Endometrial microvascular endothelial cells (primary cell): ENCODE data around the gene SF3B3. TPM values are rescaled to one million over a fixed set of nuclear protein-coding genes. Genes with fewer than 3 reads are reported as not detected.

Source experiments
- in situ Hi-C: cut with HindIII; loops from 2 replicates; pipeline ENCODE4 v1.10.0; 2017; ENCODE audit warnings: low sequenced_read_pairs, low pct_unique_long_range_greater_than_20kb; ENCODE audit errors: inconsistent ontology term
- total RNA-seq: library from RNA; depleted of rRNA; stranded (reverse); fragments of >200 nt; gene quantifications from one replicate; pipeline ENCODE4 v1.2.3, GENCODE V29; 2015; ENCODE audit errors: inconsistent ontology term

The SF3B3 gene
- 159 TPM for total RNA-seq

DNA sequence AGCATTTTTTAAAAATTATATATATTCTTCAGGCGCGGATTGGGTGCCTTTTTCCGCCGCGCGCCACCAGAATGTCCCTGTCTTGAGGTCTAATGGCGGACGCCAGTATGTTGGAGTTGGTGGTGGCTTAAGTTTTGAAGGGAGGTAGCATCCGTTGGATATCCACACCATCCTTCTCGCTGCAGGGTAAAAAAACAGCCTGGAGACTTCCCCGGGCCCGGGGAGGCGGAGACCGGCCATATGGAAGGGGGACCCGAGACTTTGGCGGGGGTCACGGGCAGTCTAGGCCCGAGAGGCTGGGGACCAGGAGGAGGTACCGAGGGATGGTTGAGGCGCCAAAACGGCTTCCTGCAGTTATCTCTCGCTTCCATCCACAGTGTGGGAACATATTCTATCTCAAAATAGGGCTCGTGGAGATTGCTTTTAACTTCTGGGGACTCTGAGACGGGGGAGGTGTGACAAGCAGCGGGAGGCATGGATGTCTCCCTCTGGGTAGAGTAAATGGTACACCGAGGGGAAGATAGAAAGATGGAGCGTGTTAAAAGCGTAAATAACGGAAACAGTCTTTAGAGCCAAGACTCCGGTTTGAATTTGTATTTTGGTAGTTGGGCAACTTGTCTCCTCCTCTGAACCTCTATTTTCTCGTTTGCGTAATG is at the start of gene SF3B3:
Gene SF3B3 (plus strand): TSS at position 74 of the 656 bp plus-strand sequence. CDS start 2,841 bp downstream, outside the sequence.
- in situ Hi-C loops: no loop called here

DNA sequence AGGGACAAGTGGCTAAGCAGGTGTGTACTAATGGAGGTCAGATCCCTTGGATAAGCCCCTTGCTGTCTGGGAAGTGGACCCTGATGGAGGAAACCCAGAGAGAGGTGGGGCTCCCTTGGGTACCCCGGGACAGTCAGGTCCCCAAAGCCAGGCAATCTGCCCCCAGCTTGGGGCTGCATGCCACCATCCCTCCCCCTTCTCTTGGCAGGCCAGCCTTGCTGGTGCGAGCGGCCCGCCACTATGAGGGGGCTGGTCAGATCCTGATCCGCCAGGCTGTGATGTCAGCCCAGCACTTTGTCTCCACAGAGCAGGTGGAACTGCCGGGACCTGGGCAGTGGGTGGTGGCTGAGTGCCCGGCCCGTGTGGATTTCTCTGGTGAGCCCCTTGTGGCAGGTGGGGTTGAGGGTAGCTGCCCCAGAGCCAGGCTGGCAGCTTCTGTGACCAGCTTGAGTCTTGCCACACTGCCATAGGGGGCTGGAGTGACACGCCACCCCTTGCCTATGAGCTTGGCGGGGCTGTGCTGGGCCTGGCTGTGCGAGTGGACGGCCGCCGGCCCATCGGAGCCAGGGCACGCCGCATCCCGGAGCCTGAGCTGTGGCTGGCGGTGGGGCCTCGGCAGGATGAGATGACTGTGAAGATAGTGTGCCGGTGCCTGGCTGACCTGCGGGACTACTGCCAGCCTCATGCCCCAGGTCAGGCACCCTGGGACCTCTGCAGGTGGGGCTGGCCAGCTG is 49.1 kb upstream of the SF3B3 start:
- in situ Hi-C loops: no loop called here

DNA sequence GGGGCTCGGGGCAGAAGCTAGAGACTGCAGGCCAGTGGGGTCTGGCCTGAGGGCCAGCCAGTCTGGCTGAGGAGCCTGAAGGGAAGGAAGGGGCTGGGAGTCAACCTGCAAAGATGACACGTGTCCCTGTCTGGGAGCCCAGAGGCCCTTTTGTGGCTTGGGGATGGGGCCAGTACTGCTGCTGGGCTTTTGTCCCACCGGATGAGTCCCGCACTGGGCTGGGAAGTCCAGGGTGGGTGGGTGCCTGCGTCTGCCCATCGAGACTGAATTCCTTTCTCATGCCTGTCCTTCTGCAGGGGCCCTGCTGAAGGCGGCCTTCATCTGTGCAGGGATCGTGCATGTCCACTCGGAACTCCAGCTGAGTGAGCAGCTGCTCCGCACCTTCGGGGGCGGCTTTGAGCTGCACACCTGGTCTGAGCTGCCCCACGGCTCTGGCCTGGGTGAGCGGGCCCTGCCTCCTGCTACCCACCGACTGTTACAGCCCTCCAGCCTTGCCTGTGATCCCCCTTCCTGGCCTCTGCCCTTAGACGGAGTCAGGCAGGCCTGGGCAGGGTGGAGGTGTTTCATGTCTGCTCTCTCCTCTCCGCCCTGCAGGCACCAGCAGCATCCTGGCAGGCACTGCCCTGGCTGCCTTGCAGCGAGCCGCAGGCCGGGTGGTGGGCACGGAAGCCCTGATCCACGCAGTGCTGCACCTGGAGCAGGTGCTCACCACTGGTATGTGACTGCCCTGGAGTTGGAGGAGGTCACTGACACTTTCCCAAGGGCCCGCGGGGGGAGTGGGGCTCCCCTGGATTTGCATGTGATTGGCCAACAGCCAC is 48.4 kb upstream of the SF3B3 start:
- in situ Hi-C loops: no loop called here

DNA sequence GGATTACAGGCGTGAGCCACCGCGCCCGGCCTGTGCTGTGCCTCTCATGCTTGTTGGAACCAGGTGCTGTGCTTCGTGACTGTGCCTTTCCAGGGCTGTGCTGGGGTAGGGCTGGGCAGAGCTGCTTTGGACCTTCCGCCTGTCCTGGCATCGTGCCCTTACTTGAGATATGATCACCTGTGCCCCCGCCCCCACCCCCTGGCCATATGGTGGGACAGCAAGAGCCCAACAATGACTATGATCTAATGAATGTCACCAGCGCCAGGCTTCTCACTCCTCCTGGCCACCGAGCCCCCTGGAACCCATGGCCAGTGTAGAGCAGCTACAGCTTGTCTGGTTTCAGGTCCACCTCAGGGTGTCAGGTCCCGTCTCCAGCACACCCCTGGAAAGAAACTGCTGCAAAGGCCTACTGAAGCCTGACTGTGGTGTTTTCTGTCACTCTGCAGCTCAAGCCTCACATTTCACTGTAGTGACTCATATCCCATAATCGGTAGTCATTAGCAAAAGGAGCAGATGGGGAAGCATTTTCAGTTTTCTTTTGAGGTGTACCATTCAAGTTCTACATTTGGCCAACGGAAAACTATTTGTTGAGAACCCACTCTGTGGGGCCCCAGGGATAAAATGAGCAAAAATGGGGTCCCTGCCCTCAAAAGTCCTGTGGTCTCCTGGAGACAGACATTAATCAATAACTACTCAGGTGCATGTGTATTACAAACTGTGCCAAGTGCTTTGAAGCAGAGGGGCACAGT is 47.2 kb upstream of the SF3B3 start:
- in situ Hi-C loops: no loop called here

DNA sequence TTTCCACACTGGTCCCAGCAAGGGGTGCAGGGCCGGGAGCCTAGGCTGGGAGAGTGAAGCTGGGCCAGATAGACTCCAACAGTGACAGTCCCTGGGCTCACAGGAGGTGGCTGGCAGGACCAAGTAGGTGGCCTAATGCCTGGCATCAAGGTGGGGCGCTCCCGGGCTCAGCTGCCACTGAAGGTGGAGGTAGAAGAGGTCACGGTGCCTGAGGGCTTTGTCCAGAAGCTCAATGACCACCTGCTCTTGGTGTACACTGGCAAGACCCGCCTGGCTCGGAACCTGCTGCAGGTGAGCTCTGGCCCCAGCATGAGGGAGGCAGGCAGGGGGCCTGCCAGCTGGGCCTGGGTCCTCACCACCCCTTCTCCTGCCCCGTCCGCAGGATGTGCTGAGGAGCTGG is 45.4 kb upstream of the SF3B3 start:
- in situ Hi-C loops: no loop called here

DNA sequence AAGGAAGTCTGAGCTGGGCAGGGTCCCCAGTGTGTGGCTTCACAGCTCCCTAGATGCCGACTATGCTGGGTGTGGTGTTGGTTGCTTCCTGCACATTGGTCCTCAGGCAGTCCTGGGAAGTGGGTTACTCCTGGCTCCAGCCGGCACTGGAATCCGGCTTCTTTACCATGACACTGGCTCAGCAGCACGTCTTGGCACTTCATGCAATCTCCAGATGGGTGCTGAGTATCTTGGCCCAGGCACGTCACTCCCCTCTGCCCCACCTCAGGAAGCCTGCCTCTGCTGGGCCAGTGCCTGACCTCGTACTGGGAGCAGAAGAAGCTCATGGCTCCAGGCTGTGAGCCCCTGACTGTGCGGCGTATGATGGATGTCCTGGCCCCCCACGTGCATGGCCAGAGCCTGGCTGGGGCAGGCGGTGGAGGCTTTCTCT is 44.7 kb upstream of the SF3B3 start:
- in situ Hi-C loops: no loop called here

DNA sequence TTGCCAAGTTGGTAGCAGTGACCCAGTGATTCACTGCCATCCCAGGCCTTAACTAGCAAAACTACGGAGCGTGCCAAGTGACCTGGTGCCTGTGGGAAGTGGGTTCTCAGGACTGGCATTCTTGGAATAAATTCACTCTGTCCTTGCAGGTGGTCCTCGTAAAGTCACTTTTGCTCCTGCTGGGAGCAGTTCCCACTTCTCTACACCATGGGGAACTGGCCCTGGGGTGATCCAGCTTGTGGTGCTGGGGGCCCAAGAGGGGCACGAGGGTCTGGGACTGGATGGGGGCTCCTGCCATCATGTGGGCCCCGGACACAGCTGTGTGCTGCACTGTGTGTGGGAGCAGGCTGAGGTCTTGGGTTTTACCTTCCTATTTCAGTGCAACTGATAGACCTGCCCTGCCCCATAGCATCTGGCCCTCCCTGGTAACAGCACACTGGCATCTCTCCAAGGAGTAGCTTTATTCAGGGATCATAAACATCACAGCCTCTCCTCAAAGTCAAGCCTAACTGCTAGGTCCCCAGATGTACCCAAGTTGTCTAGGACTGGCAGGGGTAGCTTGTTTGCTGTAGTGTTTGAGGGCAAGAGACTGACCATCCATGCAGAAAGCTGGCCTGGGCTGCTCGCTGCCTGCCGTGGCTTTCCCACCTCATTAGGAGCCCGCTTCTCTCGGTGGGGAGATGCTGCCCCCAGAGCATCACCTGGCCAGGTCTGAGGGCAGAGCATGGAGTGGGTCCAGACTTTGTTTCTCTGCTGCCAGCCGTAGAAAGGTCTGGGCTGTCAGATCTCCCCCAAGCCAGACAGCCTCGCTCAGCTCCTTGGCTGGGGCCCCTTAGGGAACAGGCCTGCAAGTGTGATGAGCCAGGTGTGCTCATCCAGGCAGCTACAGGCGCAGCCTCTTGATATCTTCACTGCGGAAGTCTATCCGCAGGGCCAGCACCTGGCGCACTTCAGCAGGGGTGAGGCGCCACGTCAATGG is 43.2 kb upstream of the SF3B3 start:
- in situ Hi-C loops: no loop called here

DNA sequence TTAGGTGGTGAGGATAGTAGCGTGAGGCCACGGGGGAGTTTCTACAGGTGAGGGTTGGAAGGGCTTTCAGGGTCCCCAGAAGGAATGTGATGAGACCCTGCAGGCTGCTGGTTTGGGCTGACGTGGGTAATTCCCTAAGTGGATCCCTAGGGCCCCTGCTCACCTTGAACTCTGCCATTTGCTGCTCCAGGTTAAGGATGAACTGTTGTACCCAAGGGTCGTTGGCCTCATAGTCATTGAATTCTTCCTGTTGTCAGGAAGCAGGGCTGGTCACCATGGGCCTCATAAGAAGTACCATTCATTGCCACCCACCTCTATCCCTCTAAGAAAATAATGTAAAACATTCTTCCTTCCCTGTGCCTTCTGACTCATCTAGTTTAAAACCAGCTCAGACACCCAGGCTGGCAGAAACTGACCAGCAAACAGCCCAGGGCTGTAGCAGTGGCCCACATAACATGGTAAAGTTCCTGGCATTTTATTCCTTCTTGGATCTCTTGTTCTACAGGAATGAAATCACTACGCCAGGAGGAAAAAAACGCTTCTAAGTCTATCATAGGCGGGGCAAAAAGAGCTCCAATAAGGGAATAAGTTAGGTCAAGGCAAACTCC is 41.6 kb upstream of the SF3B3 start:
- in situ Hi-C loops: no loop called here

DNA sequence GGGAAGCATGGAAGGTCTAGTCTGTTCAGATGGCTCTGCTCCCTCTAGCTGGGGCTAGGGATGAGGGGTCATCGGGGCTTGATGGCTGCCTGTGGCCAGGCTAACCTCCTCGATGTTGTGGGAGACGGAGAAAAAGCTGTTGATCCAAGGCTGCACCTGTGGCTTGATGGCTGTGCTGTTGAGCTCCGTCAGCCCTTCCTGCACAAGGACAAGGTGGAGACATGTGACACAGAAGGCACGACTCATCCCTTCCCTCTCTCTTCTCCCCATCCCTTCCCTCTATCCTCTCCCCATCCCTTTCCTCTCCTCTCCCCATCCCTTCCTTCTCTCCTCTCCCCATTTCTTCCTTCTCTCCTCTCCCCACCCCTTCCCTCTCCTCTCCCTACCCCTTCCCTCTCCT is 41.0 kb upstream of the SF3B3 start:
- in situ Hi-C loops: no loop called here

DNA sequence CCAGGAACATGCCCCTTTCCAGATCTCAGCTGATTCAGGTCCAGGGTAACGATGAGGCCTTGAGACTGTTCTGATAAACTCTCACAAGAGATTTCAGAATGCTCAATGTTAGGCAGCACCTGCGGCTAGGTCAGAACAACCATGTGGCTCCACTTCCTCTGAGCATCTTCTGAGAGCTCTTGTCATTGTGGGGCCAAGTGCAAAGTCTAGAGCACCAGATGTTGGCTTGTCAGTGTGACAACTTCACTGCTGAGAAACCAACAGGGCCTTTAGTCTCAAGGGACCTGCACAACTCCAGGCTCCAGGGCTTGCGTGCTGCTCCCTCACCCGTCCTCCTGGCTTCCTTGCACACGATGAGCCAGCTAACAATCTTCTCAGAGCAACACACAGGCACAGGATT is 40.2 kb upstream of the SF3B3 start:
- in situ Hi-C loops: no loop called here

DNA sequence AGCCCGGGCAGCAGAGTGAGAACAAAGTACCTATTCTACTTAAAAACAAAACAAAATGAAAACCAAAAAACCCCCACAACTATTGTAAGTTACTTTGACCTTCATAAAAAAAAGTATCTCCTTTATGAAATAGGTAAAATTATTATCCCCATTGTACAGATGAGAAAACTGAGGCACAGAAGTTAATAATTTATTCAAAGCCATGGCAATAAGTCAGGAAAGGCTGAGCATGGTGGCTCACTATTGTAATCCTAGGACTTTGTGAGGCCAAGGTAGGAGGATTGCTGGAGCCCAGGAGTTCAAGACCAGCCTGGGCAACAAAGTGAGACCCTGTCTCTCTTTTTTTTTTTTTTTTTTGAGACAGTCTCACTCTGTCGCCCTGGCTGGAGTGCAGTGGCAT is 38.7 kb upstream of the SF3B3 start:
- in situ Hi-C loops: no loop called here

DNA sequence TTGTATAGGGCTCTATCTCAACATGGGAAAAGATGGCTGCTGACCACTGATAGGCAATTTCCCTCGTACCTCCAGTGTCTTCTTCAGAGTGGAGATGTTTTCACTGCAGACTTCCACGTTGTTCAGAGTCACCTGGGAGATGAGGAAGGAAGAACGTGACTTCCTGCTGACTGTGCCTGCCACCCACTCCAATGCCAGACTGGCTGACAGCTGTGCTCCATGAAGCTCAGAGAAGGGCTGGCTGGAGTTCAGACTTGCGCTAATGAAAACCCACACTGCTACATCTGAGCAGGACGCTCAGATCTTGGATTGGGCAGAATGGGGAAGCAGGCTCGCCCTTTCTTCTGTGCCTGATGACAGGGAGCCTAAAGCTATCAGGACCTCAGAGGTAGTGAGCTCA is 33.4 kb upstream of the SF3B3 start:
- in situ Hi-C loops: no loop called here

DNA sequence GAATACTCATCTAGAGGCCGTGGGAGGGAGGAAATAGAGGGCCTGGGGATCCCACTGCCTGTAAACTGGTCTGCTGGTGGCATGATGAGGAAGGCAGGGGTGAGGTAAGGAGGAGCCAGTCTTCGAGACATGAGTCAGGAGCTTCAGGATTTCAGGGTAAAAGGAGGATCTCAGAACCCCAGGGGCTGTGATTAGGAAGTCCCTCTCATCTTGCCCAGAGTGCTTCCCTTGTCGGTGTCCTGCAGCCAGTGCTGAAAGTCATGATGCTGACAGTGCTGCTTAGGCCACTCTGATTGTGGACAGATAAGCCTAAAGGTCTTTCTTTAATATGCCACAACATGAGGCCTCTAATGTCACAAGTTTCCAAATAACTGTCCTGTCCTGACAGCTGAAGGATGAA is 29.8 kb upstream of the SF3B3 start:
- in situ Hi-C loops: no loop called here

DNA sequence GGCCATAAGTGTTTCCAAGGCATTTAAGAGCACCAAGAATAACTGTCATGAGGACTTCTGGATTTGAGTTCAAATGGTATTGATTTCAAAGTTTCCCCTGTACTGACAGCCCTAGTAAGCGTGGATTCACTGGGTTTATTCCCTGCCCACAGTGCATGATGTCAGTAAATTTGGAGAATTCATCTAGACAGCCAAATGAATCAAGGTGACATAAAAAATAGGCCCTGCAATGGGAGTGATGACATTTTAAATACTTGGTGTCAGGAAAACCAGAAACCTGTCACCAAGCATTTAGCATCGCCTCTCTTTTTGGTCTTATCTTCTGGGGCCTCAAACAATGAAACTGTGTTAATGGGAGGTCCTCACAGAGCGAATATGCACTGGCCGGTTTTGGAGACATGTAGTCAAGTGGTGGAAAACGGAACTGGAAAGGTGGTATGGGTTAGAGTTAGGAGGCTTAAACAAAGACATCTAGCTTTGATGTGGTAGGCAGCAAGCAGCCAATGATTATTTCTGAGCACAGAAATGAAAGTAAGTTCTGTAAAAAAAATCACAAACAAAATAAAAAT is 29.3 kb upstream of the SF3B3 start:
- in situ Hi-C loops: no loop called here

DNA sequence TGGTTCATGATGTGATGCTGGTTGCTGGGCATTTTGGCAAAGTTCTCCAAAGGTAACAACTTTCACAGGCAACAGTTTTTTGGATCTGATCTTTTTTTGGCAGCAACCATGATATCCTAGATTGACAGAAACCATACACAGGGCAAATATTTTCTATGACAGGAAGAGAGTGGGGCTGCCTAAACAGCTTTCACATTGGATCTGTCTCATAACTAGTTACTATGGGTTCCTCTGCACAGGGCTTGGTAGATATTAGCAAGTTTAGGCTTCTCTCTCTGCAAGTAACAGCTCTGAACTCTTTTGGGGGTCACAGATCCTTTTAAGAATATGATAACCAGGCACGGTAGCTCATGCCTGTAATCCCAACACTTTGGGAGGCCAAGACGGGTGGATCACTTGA is 28.8 kb upstream of the SF3B3 start:
- in situ Hi-C loops: no loop called here

DNA sequence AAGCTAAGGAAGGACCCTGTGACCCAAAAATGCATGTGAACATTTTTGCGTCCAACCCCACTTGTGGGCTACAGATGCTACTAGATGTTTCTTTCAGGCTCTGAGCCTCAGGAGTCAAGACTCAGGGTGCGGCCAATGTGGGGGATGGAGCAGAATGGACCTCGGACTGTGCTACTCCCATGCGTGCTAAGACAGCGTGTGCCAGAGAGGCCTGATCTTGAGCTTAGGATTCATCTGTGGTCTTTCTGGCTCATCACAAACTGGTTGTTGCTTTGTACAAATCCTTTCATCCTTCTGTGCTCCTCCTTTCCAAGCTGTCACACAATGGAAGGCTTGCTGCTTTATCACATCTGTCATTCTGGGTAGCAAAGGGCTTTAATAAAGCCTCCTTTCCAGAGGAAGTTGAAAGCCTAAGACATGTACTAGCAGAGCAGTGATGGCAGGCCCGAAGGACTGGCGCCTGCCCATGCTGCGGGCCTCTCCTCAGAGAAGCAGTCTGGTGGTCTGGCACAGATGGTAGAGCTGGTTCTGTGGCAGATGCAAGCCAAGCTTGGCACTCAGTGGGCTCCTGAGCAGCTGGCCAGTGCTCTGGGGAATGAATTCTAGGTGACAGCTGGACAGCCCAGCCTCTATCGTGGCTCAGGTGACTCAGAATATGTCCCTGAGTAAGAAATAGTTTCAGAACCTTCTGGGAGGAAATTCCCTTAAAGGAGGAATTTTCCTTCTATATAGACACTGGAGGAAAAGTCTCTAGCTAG is 28.0 kb upstream of the SF3B3 start:
- in situ Hi-C loops: no loop called here

DNA sequence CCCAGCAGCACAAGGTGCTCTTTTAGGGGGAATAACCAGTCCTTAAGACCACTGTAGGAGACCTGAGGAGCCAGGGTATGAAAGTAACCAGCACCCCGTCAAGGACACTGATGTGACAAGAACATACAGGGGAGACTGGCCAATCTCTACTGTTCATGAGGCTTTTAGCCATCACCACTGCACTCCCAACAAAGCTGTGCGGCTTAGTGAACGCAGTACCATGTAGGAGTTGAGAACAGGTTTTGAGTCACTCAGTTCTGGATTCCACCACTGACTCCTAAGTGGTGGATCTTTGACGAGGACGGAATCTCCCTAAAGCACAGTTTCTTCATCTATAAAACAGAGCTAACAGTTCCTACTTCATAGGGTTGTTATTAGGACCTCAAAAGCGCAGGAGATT is 27.1 kb upstream of the SF3B3 start:
- in situ Hi-C loops: no loop called here
